DOHH2 (cell line): Measurements from ENCODE around the gene FCHSD2.

Experiments
- H3F3A ChIP-seq: fragments of 200-600 bp; sonication (generic), shearing (Covaris generic); 2 replicates; pipeline ENCODE4 v1.6.0; 2016; ENCODE audit warnings: antibody characterized with exemption, mild to moderate bottlenecking; ENCODE audit not compliant: control insufficient read depth, insufficient read depth
- H3K27ac ChIP-seq: fragments of 200-600 bp; sonication (generic); 2 replicates; pipeline ENCODE4 v1.5.1; 2014; ENCODE audit warnings: low read depth, mild to moderate bottlenecking, low read length, moderate library complexity
- H3K27me3 ChIP-seq: fragments of 200-600 bp; sonication (generic); 2 replicates; pipeline ENCODE4 v1.6.1; 2014; ENCODE audit warnings: mild to moderate bottlenecking, low read length, mixed read lengths; ENCODE audit not compliant: control insufficient read depth
- H3K36me3 ChIP-seq: fragments of 200-600 bp; sonication (generic); 2 replicates; pipeline ENCODE4 v1.6.1; 2014; ENCODE audit warnings: mild to moderate bottlenecking, low read length, moderate library complexity, mixed read lengths; ENCODE audit not compliant: control insufficient read depth
- H3K4me1 ChIP-seq: fragments of 200-600 bp; sonication (generic); 2 replicates; pipeline ENCODE4 v1.6.1; 2014; ENCODE audit warnings: mild to moderate bottlenecking, low read length, mixed read lengths; ENCODE audit not compliant: control insufficient read depth
- H3K4me2 ChIP-seq: fragments of 200-600 bp; sonication (generic); 2 replicates; pipeline ENCODE4 v1.6.0; 2014; ENCODE audit warnings: mild to moderate bottlenecking, low read length, moderate library complexity
- H3K4me3 ChIP-seq: fragments of 200-600 bp; sonication (generic); 2 replicates; pipeline ENCODE4 v1.5.1; 2014; ENCODE audit warnings: mild to moderate bottlenecking, low read length, mixed read lengths
- H3K79me2 ChIP-seq: fragments of 200-600 bp; sonication (generic); 2 replicates; pipeline ENCODE4 v1.6.1; 2014; ENCODE audit warnings: mild to moderate bottlenecking, low read length, mixed read lengths; ENCODE audit not compliant: control insufficient read depth
- H3K9me2 ChIP-seq: fragments of 200-600 bp; sonication (generic); replicated peaks from 2 replicates; pipeline ENCODE4 v1.6.1; 2014; ENCODE audit warnings: mild to moderate bottlenecking, low read length, mixed read lengths; ENCODE audit not compliant: control insufficient read depth
- H3K9me3 ChIP-seq: fragments of 200-600 bp; sonication (generic); 2 replicates; pipeline ENCODE4 v1.6.1; 2014; ENCODE audit warnings: antibody characterized with exemption, low read length, mixed read lengths; ENCODE audit not compliant: control insufficient read depth, insufficient read depth
- H4K20me1 ChIP-seq: fragments of 200-600 bp; sonication (generic); 2 replicates; pipeline ENCODE4 v1.6.0; 2014; ENCODE audit warnings: low read depth, mild to moderate bottlenecking, antibody characterized with exemption, low read length, moderate library complexity; ENCODE audit not compliant: control insufficient read depth, insufficient read depth
- CTCF ChIP-seq: fragments of 200-600 bp; sonication (generic); IDR thresholded peaks from one replicate; pipeline ENCODE4 v1.5.1; 2014; ENCODE audit warnings: antibody characterized with exemption, mild to moderate bottlenecking, low read depth, low read length; ENCODE audit not compliant: poor library complexity, severe bottlenecking
- EZH2phosphoT487 ChIP-seq: fragments of 200-600 bp; sonication (generic); IDR thresholded peaks from 2 replicates; pipeline ENCODE4 v1.6.1; 2017; ENCODE audit warnings: borderline replicate concordance, mild to moderate bottlenecking, antibody characterized with exemption, low read length, moderate library complexity, mixed read lengths

Gene FCHSD2

GRCh38 chr11:72996959-72997358 is 145.2 kb downstream of the FCHSD2 start:
- H3K4me2 ChIP-seq = no peak overlapping the region
- H3K9me3 ChIP-seq = peaks cover 6% of the 10 kb centered on the region; the same call in 1 of the 2 replicates
- TF ChIP-seq EZH2phosphoT487 = no peak
- TF ChIP-seq CTCF = no peak
- no peaks in the 10 kb centered on the region for H3K9me2 ChIP-seq
- peaks cover 75% of the 10 kb centered on the region for H3K79me2 ChIP-seq
- H3K27ac ChIP-seq = no peak overlapping the region
- H3K4me1 ChIP-seq = peaks cover 51% of the 10 kb centered on the region
- H3K4me3 ChIP-seq = no peak overlapping the region
- no peaks in the 10 kb centered on the region for H4K20me1 ChIP-seq
- H3K27me3 ChIP-seq = no peaks in the 10 kb centered on the region
- peaks cover 74% of the 10 kb centered on the region for H3K36me3 ChIP-seq
- H3F3A ChIP-seq = peaks cover 14% of the 10 kb centered on the region

DNA sequence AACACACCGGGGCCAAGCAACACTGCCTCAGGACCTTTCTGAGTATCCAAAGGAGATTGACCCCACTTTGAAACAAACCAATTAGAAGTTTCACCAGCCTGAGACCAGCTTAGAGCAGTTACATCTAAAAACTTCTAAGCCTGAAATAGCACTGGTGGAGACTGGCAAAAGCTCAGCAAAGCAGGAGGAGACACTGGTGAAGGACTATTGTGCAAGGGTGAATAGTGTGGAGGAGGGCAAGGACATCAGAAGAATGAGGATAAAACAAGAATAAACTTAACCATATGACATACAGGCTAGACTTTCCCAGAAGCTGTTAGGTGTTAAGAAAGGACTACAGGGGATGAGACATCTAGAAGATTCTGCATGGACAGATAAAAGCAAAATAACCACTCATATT is 152.4 kb downstream of the FCHSD2 start:
- Histone ChIP-seq H3K9me3 (peaks cover 6% of the 10 kb centered on the region; the same call in 1 of the 2 replicates), H3F3A (peaks cover 11% of the 10 kb centered on the region), H3K9me2 (no peaks in the 10 kb centered on the region), H3K36me3 (peaks cover 61% of the 10 kb centered on the region), H3K4me1 (peaks cover 5% of the 10 kb centered on the region; the same call in 1 of the 2 replicates), H3K79me2 (peaks cover 33% of the 10 kb centered on the region), H3K27me3 (no peaks in the 10 kb centered on the region), H3K27ac (no peak overlapping the region), H4K20me1 (no peaks in the 10 kb centered on the region), H3K4me3 (no peak overlapping the region), H3K4me2 (no peak overlapping the region)
- no peak for TF ChIP-seq CTCF
- TF ChIP-seq EZH2phosphoT487 = no peak

GRCh38 chr11:72988821-72989220 is 153.3 kb downstream of the FCHSD2 start:
- no peaks in the 10 kb centered on the region for H3K27me3 ChIP-seq
- peaks cover 14% of the 10 kb centered on the region for H3F3A ChIP-seq
- no peak overlapping the region for H3K27ac ChIP-seq
- H3K4me3 ChIP-seq = no peak overlapping the region
- H4K20me1 ChIP-seq = no peaks in the 10 kb centered on the region
- peaks cover under 1% of the 10 kb centered on the region; the same call in 1 of the 2 replicates for H3K9me3 ChIP-seq
- no peaks in the 10 kb centered on the region for H3K9me2 ChIP-seq
- H3K4me2 ChIP-seq = no peak overlapping the region
- peaks cover 27% of the 10 kb centered on the region for H3K79me2 ChIP-seq
- TF ChIP-seq CTCF = no peak
- TF ChIP-seq EZH2phosphoT487 = no peak
- H3K4me1 ChIP-seq = peaks cover under 1% of the 10 kb centered on the region; the same call in 1 of the 2 replicates
- H3K36me3 ChIP-seq = peaks cover 61% of the 10 kb centered on the region
